Adrenal gland (tissue), 12 donors: ENCODE measurements around the gene AGBL4. TPM values are rescaled to one million over a fixed set of nuclear protein-coding genes. Genes with fewer than 3 reads are reported as not detected.

Source experiments
- DNase-seq, 7 donors: peaks; one replicate each; pipeline ENCODE4 v3.0.0-alpha.2; 2019 to 2020
- H3K27ac ChIP-seq, 5 donors: fragments of 200-600 bp; sonication (generic) in 4 of 5; 1 replicate in 3 of 5; 2 replicates in 2 of 5; pipeline versions ENCODE4 v1.5.1 to v1.8.0; 2016 to 2020; ENCODE audit warnings: mild to moderate bottlenecking in 1 of 5
- H3K27me3 ChIP-seq: fragments of 200-600 bp; 2 replicates; pipeline ENCODE4 v1.8.0; 2021
- H3K36me3 ChIP-seq, 2 donors: fragments of 200-600 bp; replicated peaks in 1 of 2; 1 replicate in 1 of 2; 2 replicates in 1 of 2; pipeline versions ENCODE4 v1.5.1 to v1.8.0; 2018 to 2022
- H3K4me1 ChIP-seq, 2 donors: fragments of 200-600 bp; replicated peaks in 1 of 2; 1 replicate in 1 of 2; 2 replicates in 1 of 2; pipeline versions ENCODE4 v1.5.1 to v1.8.0; 2018 to 2021
- H3K4me3 ChIP-seq, 4 donors: fragments of 200-600 bp; sonication (generic) in 3 of 4; one replicate each; pipeline ENCODE4 v1.5.1; 2016 to 2018
- H3K9me3 ChIP-seq, 3 donors: fragments of 200-600 bp; sonication (generic) in 1 of 3; replicated peaks in 1 of 3; 1 replicate in 2 of 3; 2 replicates in 1 of 3; pipeline versions ENCODE4 v1.5.1 to v1.8.0; 2016 to 2021
- POLR2A ChIP-seq, 2 donors: fragments of 450-650 bp; IDR thresholded peaks; one replicate each; pipeline ENCODE4 v1.6.1; 2017; ENCODE audit warnings: antibody characterized with exemption in 2 of 2, mild to moderate bottlenecking in 2 of 2, moderate library complexity in 1 of 2
- WGBS, 4 donors: extraction: QIAGEN DNeasy Blood & Tissue Kit in 2 of 4; methylation state at CpG; one replicate each; pipeline versions ENCODE4 v1.1.5 to v1.1.7; 2013 to 2017; 5-methylcytosine and 5-hydroxymethylcytosine counted together
- intact Hi-C, 2 donors: fragments of 100-400 bp; cut with DNase I; formaldehyde crosslinking; loops; one replicate each; pipeline versions ENCODE4 v1.14.1 to v1.15.0; 2022 to 2023
- polyA plus RNA-seq, 3 donors: library from polyadenylated mRNA; stranded (reverse); fragments of 200-250 nt in 2 of 3; fragments of 350-450 nt in 1 of 3; fragmentation: Illumina TruSeq in 1 of 3; extraction: RNeasy Lipid Tissue Mini Kit (QIAGEN cat#74804) in 1 of 3; gene quantifications; one replicate each; pipeline ENCODE4 v1.2.3, GENCODE V29; 2013 to 2014
- total RNA-seq, 9 donors: library from RNA; depleted of rRNA in 4 of 9; stranded (reverse); fragments of >200 nt in 4 of 9; fragments of 120-200 nt in 1 of 9; fragmentation: NEBNext Ultra II Directional in 1 of 9; extraction: Animal tissue kit (Norgen Biotek cat#: 25700) in 1 of 9; gene quantifications; one replicate each; pipeline versions ENCODE4 v1.1.0 to v1.2.4, GENCODE V29; 2013 to 2023
- TF ChIP-seq, protein P1 (sequence below), 6 experiments: fragments of 450-650 bp in 4 of 6; fragments of 200-600 bp in 2 of 6; sonication (generic) in 1 of 6; IDR thresholded peaks; 1 replicate in 5 of 6; 2 replicates in 1 of 6; pipeline versions ENCODE4 v1.5.1 to v1.8.0; 2016 to 2021; ENCODE audit warnings: antibody characterized with exemption in 6 of 6, mild to moderate bottlenecking in 2 of 6, moderate library complexity in 1 of 6
- donor health status: healthy with polysubstance abuse.
- donor health status: Bipolar disorder and iron deficiency.
- donor health status: DM: yes; HTN: yes; CAD: no.
- donor health status: DM: no; HTN: no; CAD: no.
- donor health status: DM: no; HTN: no; CAD: no.
- donor health status: DM: yes; HTN: yes; CAD: no.

AGBL4 gene
- total and polyA plus RNA-seq, 12 donors, result 0.10 to 1.9 (median 0.80) TPM; not detected in 2

DNA sequence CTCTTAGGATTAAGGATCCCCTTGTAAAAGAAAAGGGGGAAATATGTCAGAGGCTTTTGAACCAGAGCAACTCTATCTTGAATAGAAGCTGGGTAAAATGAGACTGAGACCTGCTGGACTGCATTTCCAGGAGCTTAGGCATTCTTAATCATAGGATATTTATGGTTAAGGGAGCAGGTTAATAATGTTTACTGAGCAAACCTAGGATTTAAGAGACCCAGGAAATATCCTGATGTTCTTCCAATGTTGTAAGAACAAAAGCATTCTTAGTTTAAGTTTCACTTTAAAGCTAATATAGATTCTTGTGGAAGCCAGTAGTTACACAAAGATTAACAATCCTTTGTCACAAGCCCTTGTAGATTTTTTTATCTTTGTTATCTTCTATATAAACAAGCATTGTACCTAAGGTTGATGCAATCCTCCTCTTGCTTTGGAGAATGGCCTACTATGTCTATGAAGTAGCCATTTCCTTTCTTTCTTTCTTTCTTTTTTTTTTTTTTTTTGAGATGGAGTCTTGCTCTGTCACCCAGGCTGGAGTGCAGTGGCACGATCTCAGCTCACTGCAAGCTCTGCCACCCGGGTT, 676.9 kb downstream of the AGBL4 start:
- Histone ChIP-seq H3K9me3 (no peaks in the 10 kb centered on the region), H3K4me3 (no peak overlapping the region), H3K27me3 (no peaks in the 10 kb centered on the region), H3K36me3 (no peaks in the 10 kb centered on the region), H3K4me1 (no peaks in the 10 kb centered on the region), H3K27ac (no peak overlapping the region)
- DNase-seq, result no peak
- WGBS, 4 donors, result 71 to 86% (median 78%) methylated on average over 2 of the region's 2 CpGs
- intact Hi-C loops, result no loop called here
- TF ChIP-seq, protein P1, sequence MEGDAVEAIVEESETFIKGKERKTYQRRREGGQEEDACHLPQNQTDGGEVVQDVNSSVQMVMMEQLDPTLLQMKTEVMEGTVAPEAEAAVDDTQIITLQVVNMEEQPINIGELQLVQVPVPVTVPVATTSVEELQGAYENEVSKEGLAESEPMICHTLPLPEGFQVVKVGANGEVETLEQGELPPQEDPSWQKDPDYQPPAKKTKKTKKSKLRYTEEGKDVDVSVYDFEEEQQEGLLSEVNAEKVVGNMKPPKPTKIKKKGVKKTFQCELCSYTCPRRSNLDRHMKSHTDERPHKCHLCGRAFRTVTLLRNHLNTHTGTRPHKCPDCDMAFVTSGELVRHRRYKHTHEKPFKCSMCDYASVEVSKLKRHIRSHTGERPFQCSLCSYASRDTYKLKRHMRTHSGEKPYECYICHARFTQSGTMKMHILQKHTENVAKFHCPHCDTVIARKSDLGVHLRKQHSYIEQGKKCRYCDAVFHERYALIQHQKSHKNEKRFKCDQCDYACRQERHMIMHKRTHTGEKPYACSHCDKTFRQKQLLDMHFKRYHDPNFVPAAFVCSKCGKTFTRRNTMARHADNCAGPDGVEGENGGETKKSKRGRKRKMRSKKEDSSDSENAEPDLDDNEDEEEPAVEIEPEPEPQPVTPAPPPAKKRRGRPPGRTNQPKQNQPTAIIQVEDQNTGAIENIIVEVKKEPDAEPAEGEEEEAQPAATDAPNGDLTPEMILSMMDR (IDR thresholded peaks at IDR 0.05), result no peak
- TF ChIP-seq POLR2A (IDR thresholded peaks at IDR 0.05), result no peak

DNA sequence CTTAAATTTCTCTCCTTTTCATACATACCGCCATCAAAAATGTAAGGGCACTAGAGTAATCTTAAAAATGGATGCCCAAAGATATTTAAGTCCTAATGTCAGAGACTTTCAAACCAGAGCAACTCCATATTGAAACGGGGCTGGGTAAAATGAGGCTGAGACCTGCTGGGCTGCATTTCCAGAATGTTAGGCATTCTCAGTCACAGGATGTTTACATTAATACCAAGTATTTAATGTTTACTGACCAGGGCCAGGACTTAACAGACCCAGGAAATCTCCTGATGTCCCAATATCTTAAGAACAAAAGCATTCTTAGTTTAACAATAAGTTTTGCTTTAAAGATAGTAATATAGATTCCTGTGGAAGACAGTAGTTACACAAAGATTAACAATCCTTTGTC, 683.2 kb downstream of the AGBL4 start:
- H3K4me1 ChIP-seq, result no peaks in the 10 kb centered on the region
- no peak for DNase-seq
- no peak overlapping the region for H3K27ac ChIP-seq
- no peak overlapping the region for H3K4me3 ChIP-seq
- intact Hi-C loops, result no loop called here
- no peak for TF ChIP-seq POLR2A (IDR thresholded peaks at IDR 0.05)
- TF ChIP-seq, protein P1 (IDR thresholded peaks at IDR 0.05), result no peak
- 82 to 88% (median 85%) methylated on average over 2 of the region's 2 CpGs for WGBS, 4 donors
- H3K36me3 ChIP-seq, result no peaks in the 10 kb centered on the region
- H3K27me3 ChIP-seq, result no peaks in the 10 kb centered on the region
- no peaks in the 10 kb centered on the region for H3K9me3 ChIP-seq

DNA sequence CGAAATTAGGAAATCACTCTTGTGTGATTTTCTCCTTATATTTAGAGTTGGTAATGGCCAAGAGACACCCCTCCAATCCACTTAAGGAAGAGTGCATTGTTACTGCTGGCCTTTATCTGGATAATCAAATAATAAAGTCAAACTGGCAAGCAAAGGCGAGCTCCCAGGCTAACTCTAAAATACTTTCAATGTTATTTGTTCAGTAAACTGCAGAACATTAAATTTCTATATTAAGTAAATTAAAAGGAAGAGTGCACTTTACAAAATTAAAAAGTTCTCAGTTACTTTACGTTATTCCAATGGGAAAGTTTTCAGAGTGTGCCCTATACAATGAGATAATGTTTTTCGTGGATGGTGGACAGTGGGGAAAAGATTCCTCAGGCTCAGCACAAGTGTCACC, 684.7 kb downstream of the AGBL4 start:
- Histone ChIP-seq H3K27ac (no peak overlapping the region), H3K4me3 (no peak overlapping the region), H3K9me3 (no peaks in the 10 kb centered on the region), H3K36me3 (no peaks in the 10 kb centered on the region), H3K4me1 (no peaks in the 10 kb centered on the region), H3K27me3 (no peaks in the 10 kb centered on the region)
- no peak for DNase-seq
- intact Hi-C loops, result no loop called here
- TF ChIP-seq, protein P1 (IDR thresholded peaks at IDR 0.05), result no peak
- no peak for TF ChIP-seq POLR2A (IDR thresholded peaks at IDR 0.05)
- WGBS, 4 donors, result 70 to 81% (median 79%) methylated on average over 4 of the region's 4 CpGs

DNA sequence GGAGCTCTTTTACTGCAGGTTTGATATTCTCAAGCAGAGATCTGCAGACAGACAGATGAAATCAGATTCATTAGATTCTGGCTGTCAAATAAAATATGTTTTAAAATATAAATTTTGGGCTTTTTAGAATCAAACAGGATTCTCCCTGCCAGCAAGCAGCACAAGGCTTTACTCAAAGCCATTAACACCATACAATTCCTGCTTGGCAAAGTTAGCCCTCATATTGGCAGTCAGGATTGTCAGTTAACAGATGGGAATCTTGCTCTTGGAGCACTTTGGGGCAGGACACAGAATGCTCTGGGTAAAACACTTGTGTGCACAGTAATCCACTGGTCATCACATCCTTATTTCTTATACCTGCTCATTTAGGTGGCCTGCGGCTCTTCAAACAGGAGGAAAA, 686.5 kb downstream of the AGBL4 start:
- H3K27ac ChIP-seq, result no peak overlapping the region
- no peaks in the 10 kb centered on the region for H3K9me3 ChIP-seq
- intact Hi-C loops, result no loop called here
- no peak for DNase-seq
- H3K27me3 ChIP-seq, result no peaks in the 10 kb centered on the region
- TF ChIP-seq POLR2A (IDR thresholded peaks at IDR 0.05), result no peak
- TF ChIP-seq, protein P1 (IDR thresholded peaks at IDR 0.05), result no peak
- 93 to 100% (median 97%) methylated on average over 1 of the region's 1 CpG for WGBS, 4 donors
- no peak overlapping the region for H3K4me3 ChIP-seq
- no peaks in the 10 kb centered on the region for H3K36me3 ChIP-seq
- no peaks in the 10 kb centered on the region for H3K4me1 ChIP-seq
